Suprapubic skin (tissue), 4 donors: Measurements from ENCODE around the gene TOM1L2. TPM values are rescaled to one million over a fixed set of nuclear protein-coding genes. Genes with fewer than 3 reads are reported as not detected.

Source experiments
- DNase-seq, 2 donors: peaks; one replicate each; pipeline ENCODE4 v3.0.0-alpha.2; 2019; ENCODE audit warnings: low spot score in 2 of 2
- H3K27ac ChIP-seq: fragments of 200-600 bp; sonication (generic); one replicate; pipeline ENCODE4 v1.5.1; 2019
- H3K27me3 ChIP-seq: fragments of 200-600 bp; sonication (generic); one replicate; pipeline ENCODE4 v1.5.1; 2019
- H3K36me3 ChIP-seq: fragments of 200-600 bp; sonication (generic); one replicate; pipeline ENCODE4 v1.5.1; 2019
- H3K4me1 ChIP-seq: fragments of 200-600 bp; sonication (generic); one replicate; pipeline ENCODE4 v1.5.1; 2019
- H3K4me3 ChIP-seq: fragments of 200-600 bp; sonication (generic); one replicate; pipeline ENCODE4 v1.5.1; 2019; ENCODE audit warnings: mild to moderate bottlenecking
- H3K9me3 ChIP-seq: fragments of 200-600 bp; sonication (generic); one replicate; pipeline ENCODE4 v1.5.1; 2019
- CTCF ChIP-seq, 2 donors: fragments of 200-600 bp in 1 of 2; fragments of 450-650 bp in 1 of 2; sonication (generic) in 1 of 2; IDR thresholded peaks; one replicate each; pipeline ENCODE4 v1.5.1; 2016 to 2019; ENCODE audit warnings: antibody characterized with exemption in 2 of 2, mild to moderate bottlenecking in 1 of 2, moderate library complexity in 1 of 2
- EP300 ChIP-seq: sonication (generic); formaldehyde crosslinking; IDR thresholded peaks from one replicate; pipeline ENCODE4 v1.6.1; 2017; ENCODE audit warnings: antibody characterized with exemption
- POLR2A ChIP-seq, 2 donors: fragments of 450-650 bp; IDR thresholded peaks; one replicate each; pipeline ENCODE4 v1.6.1; 2017; ENCODE audit warnings: antibody characterized with exemption in 2 of 2, mild to moderate bottlenecking in 2 of 2, moderate library complexity in 2 of 2
- POLR2AphosphoS5 ChIP-seq, 3 donors: sonication (generic); formaldehyde crosslinking; IDR thresholded peaks; one replicate each; pipeline ENCODE4 v1.6.1; 2017; ENCODE audit warnings: antibody characterized with exemption in 3 of 3
- WGBS: methylation state at CpG from one replicate; pipeline ENCODE4 v1.1.5; 2018; 5-methylcytosine and 5-hydroxymethylcytosine counted together
- total RNA-seq, 4 donors: library from RNA; depleted of rRNA; stranded (reverse); fragments of >200 nt; gene quantifications; one replicate each; pipeline ENCODE4 v1.1.0, GENCODE V29; 2016

TOM1L2 gene
- total RNA-seq, 4 donors from 2014 or later, result 128 to 259 (median 162) TPM

- H3K27me3 ChIP-seq, result no peaks in the 10 kb centered on the region
- H3K4me1 ChIP-seq, result peaks cover 82% of the 10 kb centered on the region
- DNase-seq, result no peak
- H3K9me3 ChIP-seq, result no peaks in the 10 kb centered on the region
- TF ChIP-seq POLR2AphosphoS5 (IDR thresholded peaks at IDR 0.05), result no peak
- TF ChIP-seq CTCF (IDR thresholded peaks at IDR 0.05), result no peak
- no peak for TF ChIP-seq POLR2A (IDR thresholded peaks at IDR 0.05)
- no peak for TF ChIP-seq EP300
- peak overlapping the region; percentile 92 for H3K27ac ChIP-seq
- WGBS, result 100% methylated on average over 1 of the region's 2 CpGs
- no peak overlapping the region for H3K4me3 ChIP-seq
- H3K36me3 ChIP-seq, result no peaks in the 10 kb centered on the region
Measured at GRCh38 chr17:17826342-17826713, 145.9 kb downstream of the TOM1L2 start.

GRCh38 chr17:17824783-17825614 is 147.2 kb downstream of the TOM1L2 start:
- WGBS, result 46% methylated on average over 13 of the region's 14 CpGs
- no peak overlapping the region for H3K4me3 ChIP-seq

GRCh38 chr17:17824119-17824782 is 147.9 kb downstream of the TOM1L2 start:
- WGBS, result 3% methylated on average over 9 of the region's 11 CpGs
- Histone ChIP-seq H3K9me3 (no peaks in the 10 kb centered on the region), H3K27me3 (no peaks in the 10 kb centered on the region), H3K27ac (peak overlapping the region; percentile 92), H3K4me1 (peaks cover 93% of the 10 kb centered on the region), H3K4me3 (peak overlapping the region; percentile 56), H3K36me3 (peaks cover 12% of the 10 kb centered on the region)
- no peak for TF ChIP-seq POLR2A (IDR thresholded peaks at IDR 0.05)
- no peak for TF ChIP-seq EP300
- no peak for TF ChIP-seq POLR2AphosphoS5 (IDR thresholded peaks at IDR 0.05)
- TF ChIP-seq CTCF (IDR thresholded peaks at IDR 0.05), result no peak
- no peak for DNase-seq

More at GRCh38 chr17:17824783-17825614, 147.2 kb downstream of the TOM1L2 start:
- TF ChIP-seq CTCF (IDR thresholded peaks at IDR 0.05) (no peak), POLR2A (IDR thresholded peaks at IDR 0.05) (no peak), EP300 (no peak)
- H3K4me1 ChIP-seq, result peaks cover 85% of the 10 kb centered on the region
- peak overlapping the region; percentile 92 for H3K27ac ChIP-seq
- no peak for DNase-seq
- peaks cover 5% of the 10 kb centered on the region for H3K36me3 ChIP-seq
- H3K27me3 ChIP-seq, result no peaks in the 10 kb centered on the region
- no peaks in the 10 kb centered on the region for H3K9me3 ChIP-seq

- Histone ChIP-seq H3K9me3 (no peaks in the 10 kb centered on the region), H3K4me1 (peaks cover 98% of the 10 kb centered on the region), H3K4me3 (peak overlapping the region; percentile 56), H3K27me3 (no peaks in the 10 kb centered on the region), H3K27ac (peak overlapping the region; percentile 92), H3K36me3 (peaks cover 19% of the 10 kb centered on the region)
- WGBS, result 0% methylated on average over 19 of the region's 69 CpGs
- peak; percentile 89 to 95 for DNase-seq
- TF ChIP-seq CTCF (IDR thresholded peaks at IDR 0.05), result no peak
- no peak for TF ChIP-seq POLR2A (IDR thresholded peaks at IDR 0.05)
- TF ChIP-seq EP300, result no peak
- TF ChIP-seq POLR2AphosphoS5 (IDR thresholded peaks at IDR 0.05), result peak in 2 of 3 donors; percentile 66 to 67
Measured at GRCh38 chr17:17823433-17824118, 148.6 kb downstream of the TOM1L2 start.

- H3K4me1 ChIP-seq, result peaks cover 98% of the 10 kb centered on the region
Measured at GRCh38 chr17:17822616-17823015, 149.6 kb downstream of the TOM1L2 start.

More at GRCh38 chr17:17822616-17823015, 149.6 kb downstream of the TOM1L2 start:
- Histone ChIP-seq H3K27ac (peak overlapping the region; percentile 92), H3K4me3 (peak overlapping the region; percentile 56), H3K27me3 (no peaks in the 10 kb centered on the region), H3K9me3 (no peaks in the 10 kb centered on the region), H3K36me3 (peaks cover 28% of the 10 kb centered on the region)
- TF ChIP-seq POLR2AphosphoS5 (IDR thresholded peaks at IDR 0.05), result no peak
- TF ChIP-seq EP300, result no peak
- no peak for TF ChIP-seq POLR2A (IDR thresholded peaks at IDR 0.05)
- no peak for TF ChIP-seq CTCF (IDR thresholded peaks at IDR 0.05)
- 18% methylated on average over 3 of the region's 3 CpGs for WGBS
- no peak for DNase-seq
